Liver (tissue), 3 donors: ENCODE measurements around the gene CACFD1.

Experiments
- RAD21 ChIP-seq, 2 donors: IDR thresholded peaks; 2 replicates each; pipeline ENCODE4 v1.6.1; 2016; ENCODE audit warnings: antibody characterized with exemption in 2 of 2, mild to moderate bottlenecking in 2 of 2
- SP1 ChIP-seq: IDR thresholded peaks from 2 replicates; pipeline ENCODE4 v1.6.1; 2018; ENCODE audit warnings: antibody characterized with exemption, mild to moderate bottlenecking
- TAF1 ChIP-seq: conservative IDR thresholded peaks from 2 replicates; pipeline ENCODE4 v1.6.1; 2016; ENCODE audit warnings: antibody characterized with exemption, mild to moderate bottlenecking
- YY1 ChIP-seq: IDR thresholded peaks from 2 replicates; pipeline ENCODE4 v1.6.1; 2016; ENCODE audit warnings: antibody characterized with exemption, mild to moderate bottlenecking
- ZBTB33 ChIP-seq: IDR thresholded peaks from 2 replicates; pipeline ENCODE4 v1.6.1; 2016; ENCODE audit warnings: antibody characterized with exemption
- TF ChIP-seq, protein P1 (sequence below): fragments of 150-350 bp; IDR thresholded peaks from 2 replicates; pipeline ENCODE4 v1.5.1; 2017; ENCODE audit warnings: improper control_type of control experiment, low read depth, low read length; ENCODE audit not compliant: missing input control
- TF ChIP-seq, protein P2 (sequence below): IDR thresholded peaks from 2 replicates; pipeline ENCODE4 v1.6.1; 2016; ENCODE audit warnings: antibody characterized with exemption, mild to moderate bottlenecking
- TF ChIP-seq, protein P3 (sequence below): IDR thresholded peaks from 2 replicates; pipeline ENCODE4 v1.6.1; 2016; ENCODE audit warnings: antibody characterized with exemption
- TF ChIP-seq, protein P4 (sequence below): IDR thresholded peaks from 2 replicates; pipeline ENCODE4 v1.6.1; 2016; ENCODE audit warnings: antibody characterized with exemption
- donor health status: healthy.
- donor health status: healthy.

- TF ChIP-seq, protein P1, sequence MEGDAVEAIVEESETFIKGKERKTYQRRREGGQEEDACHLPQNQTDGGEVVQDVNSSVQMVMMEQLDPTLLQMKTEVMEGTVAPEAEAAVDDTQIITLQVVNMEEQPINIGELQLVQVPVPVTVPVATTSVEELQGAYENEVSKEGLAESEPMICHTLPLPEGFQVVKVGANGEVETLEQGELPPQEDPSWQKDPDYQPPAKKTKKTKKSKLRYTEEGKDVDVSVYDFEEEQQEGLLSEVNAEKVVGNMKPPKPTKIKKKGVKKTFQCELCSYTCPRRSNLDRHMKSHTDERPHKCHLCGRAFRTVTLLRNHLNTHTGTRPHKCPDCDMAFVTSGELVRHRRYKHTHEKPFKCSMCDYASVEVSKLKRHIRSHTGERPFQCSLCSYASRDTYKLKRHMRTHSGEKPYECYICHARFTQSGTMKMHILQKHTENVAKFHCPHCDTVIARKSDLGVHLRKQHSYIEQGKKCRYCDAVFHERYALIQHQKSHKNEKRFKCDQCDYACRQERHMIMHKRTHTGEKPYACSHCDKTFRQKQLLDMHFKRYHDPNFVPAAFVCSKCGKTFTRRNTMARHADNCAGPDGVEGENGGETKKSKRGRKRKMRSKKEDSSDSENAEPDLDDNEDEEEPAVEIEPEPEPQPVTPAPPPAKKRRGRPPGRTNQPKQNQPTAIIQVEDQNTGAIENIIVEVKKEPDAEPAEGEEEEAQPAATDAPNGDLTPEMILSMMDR = no peak
- TF ChIP-seq, protein P2, sequence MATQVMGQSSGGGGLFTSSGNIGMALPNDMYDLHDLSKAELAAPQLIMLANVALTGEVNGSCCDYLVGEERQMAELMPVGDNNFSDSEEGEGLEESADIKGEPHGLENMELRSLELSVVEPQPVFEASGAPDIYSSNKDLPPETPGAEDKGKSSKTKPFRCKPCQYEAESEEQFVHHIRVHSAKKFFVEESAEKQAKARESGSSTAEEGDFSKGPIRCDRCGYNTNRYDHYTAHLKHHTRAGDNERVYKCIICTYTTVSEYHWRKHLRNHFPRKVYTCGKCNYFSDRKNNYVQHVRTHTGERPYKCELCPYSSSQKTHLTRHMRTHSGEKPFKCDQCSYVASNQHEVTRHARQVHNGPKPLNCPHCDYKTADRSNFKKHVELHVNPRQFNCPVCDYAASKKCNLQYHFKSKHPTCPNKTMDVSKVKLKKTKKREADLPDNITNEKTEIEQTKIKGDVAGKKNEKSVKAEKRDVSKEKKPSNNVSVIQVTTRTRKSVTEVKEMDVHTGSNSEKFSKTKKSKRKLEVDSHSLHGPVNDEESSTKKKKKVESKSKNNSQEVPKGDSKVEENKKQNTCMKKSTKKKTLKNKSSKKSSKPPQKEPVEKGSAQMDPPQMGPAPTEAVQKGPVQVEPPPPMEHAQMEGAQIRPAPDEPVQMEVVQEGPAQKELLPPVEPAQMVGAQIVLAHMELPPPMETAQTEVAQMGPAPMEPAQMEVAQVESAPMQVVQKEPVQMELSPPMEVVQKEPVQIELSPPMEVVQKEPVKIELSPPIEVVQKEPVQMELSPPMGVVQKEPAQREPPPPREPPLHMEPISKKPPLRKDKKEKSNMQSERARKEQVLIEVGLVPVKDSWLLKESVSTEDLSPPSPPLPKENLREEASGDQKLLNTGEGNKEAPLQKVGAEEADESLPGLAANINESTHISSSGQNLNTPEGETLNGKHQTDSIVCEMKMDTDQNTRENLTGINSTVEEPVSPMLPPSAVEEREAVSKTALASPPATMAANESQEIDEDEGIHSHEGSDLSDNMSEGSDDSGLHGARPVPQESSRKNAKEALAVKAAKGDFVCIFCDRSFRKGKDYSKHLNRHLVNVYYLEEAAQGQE = no peak
- TF ChIP-seq, protein P3, sequence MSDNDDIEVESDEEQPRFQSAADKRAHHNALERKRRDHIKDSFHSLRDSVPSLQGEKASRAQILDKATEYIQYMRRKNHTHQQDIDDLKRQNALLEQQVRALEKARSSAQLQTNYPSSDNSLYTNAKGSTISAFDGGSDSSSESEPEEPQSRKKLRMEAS = no peak
- TF ChIP-seq TAF1 (no peak), RAD21 (IDR thresholded peaks at IDR 0.05) (no peak), YY1 (no peak), SP1 (no peak), ZBTB33 (no peak)
- TF ChIP-seq, protein P4, sequence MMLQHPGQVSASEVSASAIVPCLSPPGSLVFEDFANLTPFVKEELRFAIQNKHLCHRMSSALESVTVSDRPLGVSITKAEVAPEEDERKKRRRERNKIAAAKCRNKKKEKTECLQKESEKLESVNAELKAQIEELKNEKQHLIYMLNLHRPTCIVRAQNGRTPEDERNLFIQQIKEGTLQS = no peak
Observed at GRCh38 chr9:133514460-133515239, 54.9 kb downstream of the CACFD1 start.
